ENCODE results near the gene NKX2-1.
"Not testable (repeated sequence)": the region's sequence is repeated elsewhere in the genome, so short reads cannot be mapped to it uniquely, and the experiment has no call there.

The NKX2-1 gene

GRCh38 chr14:36519431-36520321 lies at the start of gene NKX2-1:
NKX2-1 (minus strand) TSS chr14:36520232; CDS start chr14:36520129, 103 bp downstream.
- DNase-seq = no peak

- no peak for DNase-seq
Measured at GRCh38 chr14:36556811-36557433, 36.9 kb upstream of the NKX2-1 start.

GRCh38 chr14:36555998-36556743 lies 36.1 kb upstream of the NKX2-1 start:
- no peak for DNase-seq

- DNase-seq = peak; percentile 26
Measured at GRCh38 chr14:36553656-36554260, 33.7 kb upstream of the NKX2-1 start.

GRCh38 chr14:36550899-36551298 lies 30.9 kb upstream of the NKX2-1 start:
- DNase-seq = no peak

GRCh38 chr14:36544280-36544679 lies 24.2 kb upstream of the NKX2-1 start:
- not testable (repeated sequence) for DNase-seq

- no peak for DNase-seq
Measured at GRCh38 chr14:36538051-36538450, 18.0 kb upstream of the NKX2-1 start.

GRCh38 chr14:36529062-36529461 lies 9.0 kb upstream of the NKX2-1 start:
- DNase-seq = no peak

- no peak for DNase-seq
Measured at GRCh38 chr14:36525746-36526099, 5.7 kb upstream of the NKX2-1 start.

- DNase-seq = no peak
Measured at GRCh38 chr14:36524874-36525745, 5.1 kb upstream of the NKX2-1 start.

GRCh38 chr14:36524220-36524837 lies 4.3 kb upstream of the NKX2-1 start:
- no peak for DNase-seq

- DNase-seq = no peak
Measured at GRCh38 chr14:36522972-36523715, 3.1 kb upstream of the NKX2-1 start.

GRCh38 chr14:36522347-36522971 lies 2.4 kb upstream of the NKX2-1 start:
- no peak for DNase-seq

- DNase-seq = no peak
Measured at GRCh38 chr14:36521598-36522345, 1.7 kb upstream of the NKX2-1 start.

- DNase-seq = no peak
Measured at GRCh38 chr14:36520601-36521525, 831 bp upstream of the NKX2-1 start.

GRCh38 chr14:36518586-36519430 lies 1.2 kb downstream of the NKX2-1 start:
- DNase-seq = no peak

- DNase-seq = no peak
Measured at GRCh38 chr14:36518031-36518585, 1.9 kb downstream of the NKX2-1 start.
